HepG2 (cell line): ENCODE data around the gene ITPK1. TPM values are rescaled to one million over a fixed set of nuclear protein-coding genes. Genes with fewer than 3 reads are reported as not detected.

Experiments used
- CENPX ChIP-seq: sonication (generic); formaldehyde crosslinking; IDR thresholded peaks from 2 replicates; pipeline ENCODE4 v1.9.0; 2021; ENCODE audit warnings: mild to moderate bottlenecking, missing genetic modification reagents, moderate library complexity
- HNRNPK ChIP-seq: fragments of 200-400 bp; formaldehyde crosslinking; IDR thresholded peaks from 2 replicates; pipeline ENCODE4 v1.6.1; 2018; ENCODE audit warnings: low read length, low read depth, moderate library complexity, mild to moderate bottlenecking; ENCODE audit not compliant: poor library complexity, severe bottlenecking
- HNRNPL ChIP-seq: fragments of 200-400 bp; formaldehyde crosslinking; IDR thresholded peaks from 2 replicates; pipeline ENCODE4 v1.6.1; 2017; ENCODE audit warnings: mild to moderate bottlenecking, low read depth, low read length
- KDM2A ChIP-seq: sonication (generic); formaldehyde crosslinking; IDR thresholded peaks from 2 replicates; pipeline ENCODE4 v1.4.0; 2020; ENCODE audit warnings: low read depth, missing genetic modification reagents, borderline replicate concordance
- MED1 ChIP-seq: sonication (generic); formaldehyde crosslinking; IDR thresholded peaks from 2 replicates; pipeline ENCODE4 v1.4.0; 2020; ENCODE audit warnings: missing genetic modification reagents
- MED13 ChIP-seq: sonication (generic); formaldehyde crosslinking; IDR thresholded peaks from 2 replicates; pipeline ENCODE4 v1.5.0; 2020; ENCODE audit warnings: missing genetic modification reagents
- MXI1 ChIP-seq: IDR thresholded peaks from 3 replicates; pipeline ENCODE4 v1.6.1; 2012; ENCODE audit warnings: low read depth, low read length, inconsistent platforms, borderline replicate concordance
- NFKB2 ChIP-seq: sonication (generic); formaldehyde crosslinking; IDR thresholded peaks from 2 replicates; pipeline ENCODE4 v1.4.0; 2020; ENCODE audit warnings: missing genetic modification reagents, borderline replicate concordance
- NRL ChIP-seq: sonication (generic); formaldehyde crosslinking; IDR thresholded peaks from 2 replicates; pipeline ENCODE4 v1.5.0; 2020; ENCODE audit warnings: missing genetic modification reagents, mild to moderate bottlenecking, moderate library complexity, borderline replicate concordance
- PAF1 ChIP-seq: IDR thresholded peaks from 2 replicates; pipeline ENCODE4 v1.6.1; 2016; ENCODE audit warnings: missing genetic modification reagents, missing compliant biosample characterization
- POLR2G ChIP-seq: fragments of 200-400 bp; formaldehyde crosslinking; IDR thresholded peaks from 2 replicates; pipeline ENCODE4 v1.6.1; 2018; ENCODE audit warnings: mild to moderate bottlenecking, low read depth, low read length, moderate library complexity
- RAD51 ChIP-seq: fragments of 450-650 bp; IDR thresholded peaks from 2 replicates; pipeline ENCODE4 v1.6.1; 2016; ENCODE audit warnings: borderline replicate concordance
- SRY ChIP-seq: sonication (generic); formaldehyde crosslinking; IDR thresholded peaks from 2 replicates; pipeline ENCODE4 v1.8.0; 2022; ENCODE audit warnings: mild to moderate bottlenecking, missing genetic modification reagents
- TAF15 ChIP-seq: fragments of 200-400 bp; formaldehyde crosslinking; IDR thresholded peaks from one replicate; pipeline ENCODE4 v1.6.1; 2018; ENCODE audit warnings: mild to moderate bottlenecking, low read depth, low read length; ENCODE audit not compliant: poor library complexity, severe bottlenecking
- TBX3 ChIP-seq: fragments of 450-650 bp; IDR thresholded peaks from 2 replicates; pipeline ENCODE4 v1.6.1; 2017; ENCODE audit warnings: antibody characterized with exemption, mild to moderate bottlenecking, inconsistent platforms, borderline replicate concordance
- ZBTB42 ChIP-seq: sonication (generic); formaldehyde crosslinking; IDR thresholded peaks from 2 replicates; pipeline ENCODE4 v1.5.0; 2020; ENCODE audit warnings: mild to moderate bottlenecking, missing genetic modification reagents
- ZNF646 ChIP-seq: sonication (generic); formaldehyde crosslinking; IDR thresholded peaks from 2 replicates; pipeline ENCODE4 v1.9.0; 2021; ENCODE audit warnings: mild to moderate bottlenecking, missing genetic modification reagents
- ZNF784 ChIP-seq: sonication (generic); formaldehyde crosslinking; IDR thresholded peaks from 2 replicates; pipeline ENCODE4 v1.5.1; 2020; ENCODE audit warnings: missing genetic modification reagents, mild to moderate bottlenecking, borderline replicate concordance
- polyA plus RNA-seq, 8 experiments: library from polyadenylated mRNA; depleted of rRNA in 3 of 8; stranded (reverse) in 7 of 8; unstranded in 1 of 8; fragments of >200 nt; fragmentation: Illumina TruSeq in 4 of 8; extraction: Trizol in 4 of 8; gene quantifications; 2 replicates each; pipeline versions ENCODE4 v1.2.1 to v1.2.3, GENCODE V29; 2011 to 2016; ENCODE audit warnings: low read depth in 4 of 8, missing spikeins in 1 of 8, mixed read lengths in 1 of 8; ENCODE audit not compliant: insufficient read depth in 1 of 8
- total RNA-seq, 5 experiments: library from RNA; depleted of rRNA; stranded (reverse); fragments of >200 nt; fragmentation: Illumina TruSeq; extraction: Trizol; gene quantifications; 2 replicates each; pipeline ENCODE4 v1.2.3, GENCODE V29; 2016; ENCODE audit warnings: low read depth in 1 of 5
- TF ChIP-seq, protein P1 (sequence below): sonication (generic); formaldehyde crosslinking; IDR thresholded peaks from 2 replicates; pipeline ENCODE4 v1.4.0; 2020; ENCODE audit warnings: missing genetic modification reagents, borderline replicate concordance

ITPK1 gene
- total and polyA plus RNA-seq, 2 of the 13 experiments (the other 11 are each of a cell fraction or from before 2014, with no cell fraction given): 20.5 to 47.5 TPM

DNA sequence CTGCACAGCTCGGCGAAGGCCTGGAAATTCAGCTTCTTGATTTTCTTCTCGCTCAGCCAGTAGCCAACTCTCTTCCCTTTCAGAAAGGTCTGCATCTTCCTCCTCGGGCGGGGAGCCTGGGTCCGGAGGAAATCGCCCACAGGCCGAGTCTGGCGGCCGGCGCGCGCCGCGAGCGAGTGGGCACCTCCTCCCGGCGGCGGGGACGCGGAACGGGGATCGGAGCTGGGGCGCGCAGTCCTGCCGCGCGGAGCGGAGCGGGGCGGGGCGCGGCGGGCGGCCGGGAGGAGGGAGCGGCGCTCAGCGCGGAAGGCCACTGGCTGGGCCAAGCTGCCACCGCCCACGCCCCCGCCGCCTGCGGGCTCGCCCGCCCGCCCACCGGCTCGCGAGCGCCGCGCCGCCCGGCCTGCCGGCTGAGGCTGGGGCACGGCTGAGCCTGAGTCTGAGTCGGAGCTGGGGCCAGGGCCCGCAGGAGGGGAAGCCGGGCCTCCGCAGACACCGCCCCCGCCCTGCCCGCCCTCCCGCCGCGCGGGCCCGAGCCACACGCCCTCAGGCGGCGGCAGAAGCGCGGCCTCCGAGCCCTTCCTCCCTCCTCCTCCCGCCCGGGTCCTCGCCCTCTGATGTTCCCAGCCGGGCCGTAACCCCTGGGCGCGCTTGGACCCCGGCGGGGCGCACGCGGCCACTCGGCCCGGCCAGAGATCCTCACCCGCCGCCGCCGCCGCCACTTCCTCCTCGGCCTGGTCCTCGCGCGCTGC is 480 bp downstream of the ITPK1 start (continued):
- TF ChIP-seq CENPX (CRISPR knock-in tag) (no peak), RAD51 (no peak), MED1 (CRISPR knock-in tag) (0 out of 2 replicates have a peak, but pooled peaks have one; percentile 11), MXI1 (peak; percentile 53; the same call in 1 of the 3 replicates), ZNF784 (CRISPR knock-in tag) (0 out of 2 replicates have a peak, but pooled peaks have one; percentile 32), POLR2G (0 out of 2 replicates have a peak, but pooled peaks have one; percentile 32), NRL (CRISPR knock-in tag) (peak; percentile 45; the same call in 1 of the 2 replicates), KDM2A (peak; percentile 49; the same call in 1 of the 2 replicates), HNRNPL (no peak), ZBTB42 (CRISPR knock-in tag) (no peak), TBX3 (no peak), TAF15 (no peak), HNRNPK (peak; percentile 14), NFKB2 (CRISPR knock-in tag) (peak; percentile 68; the same call in 1 of the 2 replicates), MED13 (CRISPR knock-in tag) (0 out of 2 replicates have a peak, but pooled peaks have one; percentile 12), SRY (CRISPR knock-in tag) (0 out of 2 replicates have a peak, but pooled peaks have one; percentile 24), PAF1 (CRISPR knock-in tag) (no peak), ZNF646 (CRISPR knock-in tag) (no peak)
- TF ChIP-seq, protein P1, sequence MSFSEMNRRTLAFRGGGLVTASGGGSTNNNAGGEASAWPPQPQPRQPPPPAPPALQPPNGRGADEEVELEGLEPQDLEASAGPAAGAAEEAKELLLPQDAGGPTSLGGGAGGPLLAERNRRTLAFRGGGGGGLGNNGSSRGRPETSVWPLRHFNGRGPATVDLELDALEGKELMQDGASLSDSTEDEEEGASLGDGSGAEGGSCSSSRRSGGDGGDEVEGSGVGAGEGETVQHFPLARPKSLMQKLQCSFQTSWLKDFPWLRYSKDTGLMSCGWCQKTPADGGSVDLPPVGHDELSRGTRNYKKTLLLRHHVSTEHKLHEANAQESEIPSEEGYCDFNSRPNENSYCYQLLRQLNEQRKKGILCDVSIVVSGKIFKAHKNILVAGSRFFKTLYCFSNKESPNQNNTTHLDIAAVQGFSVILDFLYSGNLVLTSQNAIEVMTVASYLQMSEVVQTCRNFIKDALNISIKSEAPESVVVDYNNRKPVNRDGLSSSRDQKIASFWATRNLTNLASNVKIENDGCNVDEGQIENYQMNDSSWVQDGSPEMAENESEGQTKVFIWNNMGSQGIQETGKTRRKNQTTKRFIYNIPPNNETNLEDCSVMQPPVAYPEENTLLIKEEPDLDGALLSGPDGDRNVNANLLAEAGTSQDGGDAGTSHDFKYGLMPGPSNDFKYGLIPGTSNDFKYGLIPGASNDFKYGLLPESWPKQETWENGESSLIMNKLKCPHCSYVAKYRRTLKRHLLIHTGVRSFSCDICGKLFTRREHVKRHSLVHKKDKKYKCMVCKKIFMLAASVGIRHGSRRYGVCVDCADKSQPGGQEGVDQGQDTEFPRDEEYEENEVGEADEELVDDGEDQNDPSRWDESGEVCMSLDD (CRISPR knock-in tag): 0 out of 2 replicates have a peak, but pooled peaks have one; percentile 8
